GM21737 (cell line): ENCODE results near the gene RNF212.

Experiments
- ATAC-seq: cut with Tn5 transposase; IDR thresholded peaks from one replicate; pipeline ENCODE4 v1.9.1; 2021; ENCODE audit warnings: mild to moderate bottlenecking, moderate library complexity; ENCODE audit not compliant: unreplicated experiment

The RNF212 gene

DNA sequence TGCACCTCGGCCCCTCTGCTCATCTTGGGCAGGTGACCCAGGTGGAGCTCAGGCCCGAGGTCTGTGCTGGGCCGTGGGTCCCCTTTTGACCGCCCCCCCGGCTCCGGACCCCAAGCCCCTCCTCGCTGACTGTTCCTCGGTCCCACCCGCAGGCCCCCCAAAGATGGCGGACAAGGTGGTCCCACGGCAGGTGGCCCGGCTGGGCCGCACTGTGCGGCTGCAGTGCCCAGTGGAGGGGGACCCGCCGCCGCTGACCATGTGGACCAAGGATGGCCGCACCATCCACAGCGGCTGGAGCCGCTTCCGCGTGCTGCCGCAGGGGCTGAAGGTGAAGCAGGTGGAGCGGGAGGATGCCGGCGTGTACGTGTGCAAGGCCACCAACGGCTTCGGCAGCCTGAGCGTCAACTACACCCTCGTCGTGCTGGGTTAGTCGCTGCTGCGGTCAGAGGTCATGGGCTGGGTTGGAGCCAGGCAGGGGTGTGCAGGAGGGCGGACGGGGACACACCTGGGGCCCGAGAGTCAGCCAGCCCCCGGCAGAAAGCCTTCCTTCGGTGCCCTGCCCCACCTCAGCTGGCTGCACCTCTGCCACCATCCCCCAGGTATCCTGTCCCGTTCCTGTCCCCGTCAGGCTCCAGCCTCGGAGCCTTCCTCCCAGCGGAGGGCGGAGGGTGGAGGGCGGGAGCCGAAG, 91.2 kb downstream of the RNF212 start:
- ATAC-seq: no peak
